GM21447 (cell line): ENCODE results near the gene CNOT4.
A peak's percentile ranks its signal among the peaks of the same experiment; 100 is the strongest.

ENCODE experiments used
- ATAC-seq: cut with Tn5 transposase; IDR thresholded peaks from one replicate; pipeline ENCODE4 v1.9.1; 2021; ENCODE audit not compliant: unreplicated experiment

Gene CNOT4

GRCh38 chr7:135509839-135510591 lies at the start of gene CNOT4:
CNOT4 (minus strand) TSS chr7:135510102; CDS start chr7:135438331, 71,771 bp downstream.
- peak; percentile 91 for ATAC-seq

- ATAC-seq = no peak
Observed at GRCh38 chr7:135558881-135559280, 49.0 kb upstream of the CNOT4 start.

- ATAC-seq = peak; percentile 65
Observed at GRCh38 chr7:135558337-135558767, 48.5 kb upstream of the CNOT4 start.

GRCh38 chr7:135557455-135558336 lies 47.8 kb upstream of the CNOT4 start, which contains the start of gene NUP205:
NUP205 (plus strand) TSS chr7:135557917; CDS start chr7:135557945, 28 bp downstream.
- peak; percentile 68 for ATAC-seq

- ATAC-seq = no peak
Observed at GRCh38 chr7:135553346-135553745, 43.4 kb upstream of the CNOT4 start.

- ATAC-seq = no peak
Observed at GRCh38 chr7:135552148-135552547, 42.2 kb upstream of the CNOT4 start.

GRCh38 chr7:135550196-135550595 lies 40.3 kb upstream of the CNOT4 start:
- no peak for ATAC-seq

- ATAC-seq = no peak
Observed at GRCh38 chr7:135541029-135541428, 31.1 kb upstream of the CNOT4 start.

GRCh38 chr7:135539629-135540028 lies 29.7 kb upstream of the CNOT4 start:
- ATAC-seq = no peak

- no peak for ATAC-seq
Observed at GRCh38 chr7:135538376-135538775, 28.5 kb upstream of the CNOT4 start.

- ATAC-seq = no peak
Observed at GRCh38 chr7:135537905-135538304, 28.0 kb upstream of the CNOT4 start.

- ATAC-seq = no peak
Observed at GRCh38 chr7:135537453-135537852, 27.6 kb upstream of the CNOT4 start.

- ATAC-seq = no peak
Observed at GRCh38 chr7:135536150-135536549, 26.2 kb upstream of the CNOT4 start.

- no peak for ATAC-seq
Observed at GRCh38 chr7:135527025-135527424, 17.1 kb upstream of the CNOT4 start.

- ATAC-seq = no peak
Observed at GRCh38 chr7:135525426-135525825, 15.5 kb upstream of the CNOT4 start.

GRCh38 chr7:135523146-135523545 lies 13.2 kb upstream of the CNOT4 start:
- no peak for ATAC-seq

- no peak for ATAC-seq
Observed at GRCh38 chr7:135522509-135522908, 12.6 kb upstream of the CNOT4 start.

- no peak for ATAC-seq
Observed at GRCh38 chr7:135519871-135520270, 10.0 kb upstream of the CNOT4 start.

GRCh38 chr7:135519233-135519688 lies 9.4 kb upstream of the CNOT4 start:
- no peak for ATAC-seq

- ATAC-seq = no peak
Observed at GRCh38 chr7:135518748-135519147, 8.8 kb upstream of the CNOT4 start.

- ATAC-seq = no peak
Observed at GRCh38 chr7:135517060-135517459, 7.2 kb upstream of the CNOT4 start.

GRCh38 chr7:135514856-135515255 lies 5.0 kb upstream of the CNOT4 start:
- no peak for ATAC-seq
